PC-3 (cell line): ENCODE results near the gene GPC2. TPM values are rescaled to one million over a fixed set of nuclear protein-coding genes. Genes with fewer than 3 reads are reported as not detected.
"Not testable (repeated sequence)": the region's sequence is repeated elsewhere in the genome, so short reads cannot be mapped to it uniquely, and the experiment has no call there.

Experiments
- ATAC-seq: fragments of 200-7000 bp; cut with Tn5 transposase; 2 replicates; pipeline ENCODE4 v1.9.1; 2020; ENCODE audit warnings: mild to moderate bottlenecking, moderate library complexity
- BruUV-seq: library from RNA; stranded (reverse); fragments of 400-500 nt; replicated peaks from 2 replicates; lab custom pipeline; 2021; lab: Mats Ljungman, UMichigan
- CTCF ChIA-PET: fragments of 300-600 bp; sonication (Branson Sonifier 250); formaldehyde crosslinking; loops from one replicate; lab custom pipeline; 2022; ENCODE audit warnings: antibody characterized with exemption; lab: Charles Lee
- POLR2A ChIA-PET: fragments of 300-600 bp; sonication (Branson Sonifier 250); formaldehyde crosslinking; loops from one replicate; lab custom pipeline; 2022; ENCODE audit warnings: antibody characterized with exemption; ENCODE audit not compliant: unreplicated experiment; lab: Charles Lee
- DNase-seq: peaks from one replicate; pipeline ENCODE4 v3.0.0-alpha.2; 2015
- H2AFZ ChIP-seq: fragments of 300-600 bp; sonication (generic); 2 replicates; pipeline ENCODE4 v1.6.0; 2016; ENCODE audit warnings: antibody characterized with exemption, low read length
- H3F3A ChIP-seq: fragments of 300-600 bp; sonication (generic); one replicate; pipeline ENCODE4 v1.6.0; 2017; ENCODE audit warnings: antibody characterized with exemption, low read length, control low read depth, mild to moderate bottlenecking; ENCODE audit not compliant: unreplicated experiment
- H3K27ac ChIP-seq: fragments of 300-600 bp; sonication (generic); 2 replicates; pipeline ENCODE4 v1.5.1; 2016; ENCODE audit warnings: mild to moderate bottlenecking, low read length
- H3K27me3 ChIP-seq: fragments of 300-600 bp; sonication (generic); 2 replicates; pipeline ENCODE4 v1.6.1; 2016; ENCODE audit warnings: low read length, mixed read lengths
- H3K36me3 ChIP-seq: fragments of 300-600 bp; sonication (generic); 2 replicates; pipeline ENCODE4 v1.6.1; 2016; ENCODE audit warnings: low read depth, mixed run types, low read length, mixed read lengths
- H3K4me1 ChIP-seq: fragments of 300-600 bp; sonication (generic); 2 replicates; pipeline ENCODE4 v1.5.1; 2016; ENCODE audit warnings: low read length; ENCODE audit not compliant: insufficient read depth
- H3K4me2 ChIP-seq: fragments of 300-600 bp; sonication (generic); 2 replicates; pipeline ENCODE4 v1.6.0; 2016; ENCODE audit warnings: low read length
- H3K4me3 ChIP-seq: fragments of 300-600 bp; sonication (generic); 2 replicates; pipeline ENCODE4 v1.5.1; 2016; ENCODE audit warnings: mild to moderate bottlenecking, low read length, mixed read lengths
- H3K79me2 ChIP-seq: fragments of 300-600 bp; sonication (generic); 2 replicates; pipeline ENCODE4 v1.6.1; 2017; ENCODE audit warnings: low read length, mixed read lengths
- H3K9ac ChIP-seq: fragments of 300-600 bp; sonication (generic); 2 replicates; pipeline ENCODE4 v1.6.0; 2016; ENCODE audit warnings: mild to moderate bottlenecking, low read length
- H3K9me2 ChIP-seq: fragments of 300-600 bp; sonication (generic); replicated peaks from 2 replicates; pipeline ENCODE4 v1.6.1; 2016; ENCODE audit warnings: mixed run types, low read length, mixed read lengths
- H3K9me3 ChIP-seq: fragments of 300-600 bp; sonication (generic); 2 replicates; pipeline ENCODE4 v1.6.1; 2016; ENCODE audit warnings: low read length, mixed read lengths
- H4K20me1 ChIP-seq: fragments of 300-600 bp; sonication (generic); 2 replicates; pipeline ENCODE4 v1.6.1; 2016; ENCODE audit warnings: low read length, mixed read lengths
- EZH2 ChIP-seq: fragments of 300-600 bp; sonication (generic); IDR thresholded peaks from one replicate; pipeline ENCODE4 v1.6.1; 2017; ENCODE audit warnings: antibody characterized with exemption, mild to moderate bottlenecking, low read length; ENCODE audit not compliant: unreplicated experiment
- EZH2phosphoT487 ChIP-seq: fragments of 300-600 bp; sonication (generic); IDR thresholded peaks from 2 replicates; pipeline ENCODE4 v1.6.1; 2018; ENCODE audit warnings: mild to moderate bottlenecking, antibody characterized with exemption, low read length, borderline replicate concordance
- intact Hi-C: fragments of 100-400 bp; cut with micrococcal nuclease; formaldehyde crosslinking; loops from 2 replicates; pipeline ENCODE4 v1.9.0; 2023
- total RNA-seq: library from RNA; depleted of rRNA; stranded (reverse); fragments of >200 nt; gene quantifications from 2 replicates; pipeline ENCODE4 v1.2.3, GENCODE V29; 2014
- TF ChIP-seq, protein P1 (sequence below): fragments of 300-600 bp; sonication (generic); conservative IDR thresholded peaks from 2 replicates; pipeline ENCODE4 v1.5.1; 2017; ENCODE audit warnings: antibody characterized with exemption, low read depth, mild to moderate bottlenecking, low read length

The GPC2 gene
- total RNA-seq, 1 experiment from 2014 or later = 1.6 TPM

DNA sequence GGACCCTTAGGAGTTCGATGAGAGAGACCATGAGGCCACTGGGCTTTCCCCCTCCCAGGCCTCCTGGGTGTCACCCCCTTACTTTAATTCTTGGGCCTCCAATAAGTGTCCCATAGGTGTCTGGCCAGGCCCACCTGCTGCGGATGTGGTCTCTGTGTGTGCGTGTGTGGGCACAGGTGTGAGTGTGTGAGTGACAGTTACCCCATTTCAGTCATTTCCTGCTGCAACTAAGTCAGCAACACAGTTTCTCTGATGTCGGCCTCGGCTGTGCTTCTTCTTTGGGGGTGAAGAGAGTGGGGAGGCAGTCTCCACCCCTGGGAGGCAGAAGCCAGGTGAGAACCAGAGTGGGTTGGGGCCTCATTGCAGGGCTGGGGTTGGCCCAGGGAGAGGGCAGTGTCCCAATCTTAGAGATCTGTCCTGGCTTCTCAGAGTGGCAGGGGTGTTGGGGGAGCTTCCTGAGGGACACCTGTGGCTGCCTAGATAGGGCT is 44.1 kb upstream of the GPC2 start:
- DNase-seq (no peak), ATAC-seq (no peak)
- H3K27me3 ChIP-seq = no peaks in the 10 kb centered on the region
- no peak overlapping the region for H3K9ac ChIP-seq
- no peaks in the 10 kb centered on the region for H3K9me3 ChIP-seq
- no peaks in the 10 kb centered on the region for H3F3A ChIP-seq
- no peaks in the 10 kb centered on the region for H4K20me1 ChIP-seq
- no peak for TF ChIP-seq EZH2
- TF ChIP-seq, protein P1, sequence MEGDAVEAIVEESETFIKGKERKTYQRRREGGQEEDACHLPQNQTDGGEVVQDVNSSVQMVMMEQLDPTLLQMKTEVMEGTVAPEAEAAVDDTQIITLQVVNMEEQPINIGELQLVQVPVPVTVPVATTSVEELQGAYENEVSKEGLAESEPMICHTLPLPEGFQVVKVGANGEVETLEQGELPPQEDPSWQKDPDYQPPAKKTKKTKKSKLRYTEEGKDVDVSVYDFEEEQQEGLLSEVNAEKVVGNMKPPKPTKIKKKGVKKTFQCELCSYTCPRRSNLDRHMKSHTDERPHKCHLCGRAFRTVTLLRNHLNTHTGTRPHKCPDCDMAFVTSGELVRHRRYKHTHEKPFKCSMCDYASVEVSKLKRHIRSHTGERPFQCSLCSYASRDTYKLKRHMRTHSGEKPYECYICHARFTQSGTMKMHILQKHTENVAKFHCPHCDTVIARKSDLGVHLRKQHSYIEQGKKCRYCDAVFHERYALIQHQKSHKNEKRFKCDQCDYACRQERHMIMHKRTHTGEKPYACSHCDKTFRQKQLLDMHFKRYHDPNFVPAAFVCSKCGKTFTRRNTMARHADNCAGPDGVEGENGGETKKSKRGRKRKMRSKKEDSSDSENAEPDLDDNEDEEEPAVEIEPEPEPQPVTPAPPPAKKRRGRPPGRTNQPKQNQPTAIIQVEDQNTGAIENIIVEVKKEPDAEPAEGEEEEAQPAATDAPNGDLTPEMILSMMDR = no peak
- TF ChIP-seq EZH2phosphoT487 = no peak
- H3K79me2 ChIP-seq = no peaks in the 10 kb centered on the region
- H2AFZ ChIP-seq = no peak overlapping the region
- no peak overlapping the region for H3K27ac ChIP-seq
- H3K4me2 ChIP-seq = no peak overlapping the region
- BruUV-seq = no TSS peak
- H3K36me3 ChIP-seq = no peaks in the 10 kb centered on the region
- intact Hi-C loops = no loop called here
- POLR2A ChIA-PET = no interaction called here
- H3K4me1 ChIP-seq = no peaks in the 10 kb centered on the region
- no peaks in the 10 kb centered on the region for H3K9me2 ChIP-seq
- no peak overlapping the region for H3K4me3 ChIP-seq
- CTCF ChIA-PET = interaction anchor here (0.6 kb wide), 1 partner anchor 584 kb away, joined by 3 read pairs; no protein-coding TSS in a partner anchor

DNA sequence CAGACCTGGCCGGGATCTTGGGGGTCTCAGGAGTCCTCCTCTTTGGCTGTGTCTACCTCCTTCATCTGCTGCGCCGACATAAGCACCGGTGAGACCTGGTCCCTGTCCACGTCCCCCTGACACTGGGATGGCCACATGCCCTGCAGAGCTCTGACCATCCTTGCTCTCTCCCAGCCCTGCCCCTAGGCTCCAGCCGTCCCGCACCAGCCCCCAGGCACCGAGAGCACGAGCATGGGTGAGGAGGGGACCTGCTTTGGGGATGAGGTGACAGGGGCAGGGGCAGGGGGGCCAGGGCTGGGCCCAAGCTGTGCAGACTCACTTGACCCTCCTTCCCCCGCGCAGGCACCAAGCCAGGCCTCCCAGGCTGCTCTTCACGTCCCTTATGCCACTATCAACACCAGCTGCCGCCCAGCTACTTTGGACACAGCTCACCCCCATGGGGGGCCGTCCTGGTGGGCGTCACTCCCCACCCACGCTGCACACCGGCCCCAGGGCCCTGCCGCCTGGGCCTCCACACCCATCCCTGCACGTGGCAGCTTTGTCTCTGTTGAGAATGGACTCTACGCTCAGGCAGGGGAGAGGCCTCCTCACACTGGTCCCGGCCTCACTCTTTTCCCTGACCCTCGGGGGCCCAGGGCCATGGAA is 43.5 kb upstream of the GPC2 start:
- TF ChIP-seq EZH2phosphoT487 (no peak), EZH2 (no peak)
- TF ChIP-seq, protein P1 = no peak
- no peak for ATAC-seq
- DNase-seq = no peak
- Histone ChIP-seq H3F3A (no peaks in the 10 kb centered on the region), H3K27ac (no peak overlapping the region), H4K20me1 (no peaks in the 10 kb centered on the region), H3K79me2 (no peaks in the 10 kb centered on the region), H3K9me2 (no peaks in the 10 kb centered on the region), H2AFZ (no peak overlapping the region), H3K27me3 (no peaks in the 10 kb centered on the region), H3K9ac (no peak overlapping the region), H3K36me3 (no peaks in the 10 kb centered on the region), H3K4me3 (no peak overlapping the region), H3K4me2 (no peak overlapping the region), H3K4me1 (no peaks in the 10 kb centered on the region), H3K9me3 (no peaks in the 10 kb centered on the region)
- intact Hi-C loops = no loop called here
- BruUV-seq = no TSS peak
- ChIA-PET CTCF (no interaction called here), POLR2A (no interaction called here)

- H3F3A ChIP-seq, H3K4me3 ChIP-seq, H3K9me2 ChIP-seq, BruUV-seq, H3K4me1 ChIP-seq, H3K79me2 ChIP-seq, H2AFZ ChIP-seq, H3K36me3 ChIP-seq, H3K9ac ChIP-seq, H3K4me2 ChIP-seq, ATAC-seq, CTCF ChIA-PET, H4K20me1 ChIP-seq, intact Hi-C loops, H3K27ac ChIP-seq, H3K27me3 ChIP-seq, DNase-seq, H3K9me3 ChIP-seq, POLR2A ChIA-PET: not testable (repeated sequence)
These were observed 42.8 kb upstream of the GPC2 start, which contains the start of gene PVRIG for GRCh38 chr7:100219801-100220585. PVRIG (plus strand) TSS chr7:100219949; CDS start chr7:100219971, 22 bp downstream.
